Activated T-cell treated with anti-CD3 and anti-CD28 coated beads, Interleukin-2, amount 50 U/mL, for 4 hours (primary cell): ENCODE results near the gene FERMT1. TPM values are rescaled to one million over a fixed set of nuclear protein-coding genes. Genes with fewer than 3 reads are reported as not detected.

Experiments used
- ATAC-seq, 2 donors: fragments of 200-7000 bp; cut with Tn5 transposase; one replicate each; pipeline ENCODE4 v1.10.0; 2021
- DNase-seq: peaks from one replicate; pipeline ENCODE4 v3.0.0-alpha.2; 2020
- H3K27me3 Mint-ChIP-seq: one replicate; pipeline ENCODE4 v1.8.0; 2021; ENCODE audit warnings: low read depth, mixed read lengths
- H3K36me3 Mint-ChIP-seq: one replicate; pipeline ENCODE4 v1.8.0; 2022; ENCODE audit warnings: mixed read lengths; ENCODE audit not compliant: insufficient read depth
- H3K4me1 Mint-ChIP-seq: one replicate; pipeline ENCODE4 v1.8.0; 2021; ENCODE audit warnings: low read depth, mixed read lengths
- H3K4me3 Mint-ChIP-seq: one replicate; pipeline ENCODE4 v1.8.0; 2021; ENCODE audit warnings: mild to moderate bottlenecking, moderate library complexity, mixed read lengths
- H3K9me3 Mint-ChIP-seq: one replicate; pipeline ENCODE4 v1.8.0; 2021; ENCODE audit warnings: mixed read lengths
- total RNA-seq, 3 donors: library from RNA; stranded (reverse); gene quantifications; one replicate each; pipeline ENCODE4 v1.2.1, GENCODE V29; 2021

The FERMT1 gene
- total RNA-seq, 3 donors from 2014 or later = 0.08 to 0.51 (median 0.27) TPM

- DNase-seq (no peak), ATAC-seq (no peak)
- Mint-ChIP-seq H3K9me3 (no peaks in the 10 kb centered on the region), H3K27me3 (peaks cover 41% of the 10 kb centered on the region), H3K4me3 (no peak overlapping the region), H3K36me3 (peaks cover 2% of the 10 kb centered on the region), H3K4me1 (peaks cover 6% of the 10 kb centered on the region)
Measured at GRCh38 chr20:6053064-6053775, 69.6 kb downstream of the FERMT1 start.

GRCh38 chr20:6051505-6051904 is 71.3 kb downstream of the FERMT1 start:
- Mint-ChIP-seq H3K36me3 (peaks cover 2% of the 10 kb centered on the region), H3K9me3 (no peaks in the 10 kb centered on the region), H3K4me1 (peaks cover 6% of the 10 kb centered on the region), H3K27me3 (peaks cover 38% of the 10 kb centered on the region), H3K4me3 (no peak overlapping the region)
- no peak for ATAC-seq
- no peak for DNase-seq

DNA sequence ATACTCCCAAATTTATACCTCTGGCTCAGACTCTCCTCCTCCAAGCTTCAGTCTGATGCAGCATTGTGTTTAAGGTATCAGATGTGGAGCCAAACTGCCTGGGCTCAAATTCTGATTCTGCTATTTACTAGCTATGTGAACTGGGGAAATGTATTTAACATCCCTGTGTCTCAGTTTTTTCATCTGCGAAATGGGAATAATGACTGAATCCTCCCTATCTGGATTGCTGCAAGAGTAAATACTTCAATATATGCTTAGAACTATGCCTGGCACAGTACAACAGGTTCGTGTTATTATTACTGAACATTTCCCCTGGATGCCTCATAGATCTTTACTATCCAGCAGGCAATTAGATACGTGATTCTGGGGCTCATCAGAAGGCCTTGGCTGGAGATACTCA is 74.4 kb downstream of the FERMT1 start:
- Mint-ChIP-seq H3K36me3 (peaks cover 2% of the 10 kb centered on the region), H3K9me3 (no peaks in the 10 kb centered on the region), H3K27me3 (peaks cover 26% of the 10 kb centered on the region), H3K4me1 (peaks cover 6% of the 10 kb centered on the region), H3K4me3 (no peak overlapping the region)
- DNase-seq (no peak), ATAC-seq (no peak)

DNA sequence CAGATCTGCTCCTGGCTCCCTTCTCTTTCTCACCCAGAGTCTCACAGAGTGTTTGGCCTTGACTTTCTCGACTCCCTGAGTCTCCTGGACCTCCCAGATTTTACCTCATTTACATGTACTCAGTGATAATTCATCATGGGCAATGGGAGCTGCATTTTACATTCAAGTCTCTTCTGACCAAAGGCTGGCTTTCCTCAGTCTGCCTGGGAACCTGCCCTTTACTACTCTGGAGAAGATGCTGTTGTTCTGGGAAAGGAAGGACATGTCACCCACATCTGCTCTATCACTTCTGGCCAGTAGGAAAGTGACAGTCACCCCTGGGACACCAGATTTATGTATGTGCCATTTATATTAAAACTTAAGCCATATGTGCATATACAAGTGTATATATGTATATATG is 76.4 kb downstream of the FERMT1 start:
- no peak for DNase-seq
- Mint-ChIP-seq H3K27me3 (peaks cover 13% of the 10 kb centered on the region), H3K4me3 (no peak overlapping the region), H3K36me3 (peaks cover 12% of the 10 kb centered on the region), H3K9me3 (no peaks in the 10 kb centered on the region), H3K4me1 (no peaks in the 10 kb centered on the region)
- ATAC-seq = no peak

- Mint-ChIP-seq H3K36me3 (peaks cover 16% of the 10 kb centered on the region), H3K27me3 (peaks cover 4% of the 10 kb centered on the region), H3K4me3 (no peak overlapping the region), H3K9me3 (no peaks in the 10 kb centered on the region), H3K4me1 (no peaks in the 10 kb centered on the region)
- no peak for DNase-seq
- no peak for ATAC-seq
Measured at GRCh38 chr20:6045566-6045965, 77.3 kb downstream of the FERMT1 start.

DNA sequence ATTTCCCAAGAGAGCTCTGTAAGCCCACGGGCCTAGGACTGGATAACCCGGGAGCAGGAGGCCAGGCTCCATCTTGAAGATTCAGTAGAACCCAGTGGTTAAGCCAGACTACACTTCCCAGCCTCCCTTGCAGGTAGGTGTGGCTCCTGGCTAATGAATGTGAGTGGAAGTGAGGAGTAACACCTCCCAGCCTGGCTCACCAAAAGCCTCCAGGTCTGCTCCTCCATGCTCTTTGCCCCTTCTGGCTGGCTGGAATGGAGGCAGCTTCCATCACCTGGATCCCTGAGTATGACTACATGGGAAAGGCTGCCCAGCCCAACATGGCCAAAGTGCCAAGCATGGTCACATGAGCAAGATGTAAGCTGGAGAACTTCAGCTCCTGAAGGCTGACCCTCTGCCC is 78.7 kb downstream of the FERMT1 start:
- no peaks in the 10 kb centered on the region for H3K27me3 Mint-ChIP-seq
- DNase-seq (no peak), ATAC-seq (no peak)
- no peaks in the 10 kb centered on the region for H3K9me3 Mint-ChIP-seq
- no peak overlapping the region for H3K4me3 Mint-ChIP-seq
- H3K36me3 Mint-ChIP-seq = peaks cover 26% of the 10 kb centered on the region
- no peaks in the 10 kb centered on the region for H3K4me1 Mint-ChIP-seq

GRCh38 chr20:6041808-6042265 is 81.0 kb downstream of the FERMT1 start:
- H3K4me1 Mint-ChIP-seq = no peaks in the 10 kb centered on the region
- H3K9me3 Mint-ChIP-seq = no peaks in the 10 kb centered on the region
- DNase-seq = no peak
- H3K4me3 Mint-ChIP-seq = no peak overlapping the region
- ATAC-seq = no peak
- H3K36me3 Mint-ChIP-seq = peaks cover 36% of the 10 kb centered on the region
- no peaks in the 10 kb centered on the region for H3K27me3 Mint-ChIP-seq

DNA sequence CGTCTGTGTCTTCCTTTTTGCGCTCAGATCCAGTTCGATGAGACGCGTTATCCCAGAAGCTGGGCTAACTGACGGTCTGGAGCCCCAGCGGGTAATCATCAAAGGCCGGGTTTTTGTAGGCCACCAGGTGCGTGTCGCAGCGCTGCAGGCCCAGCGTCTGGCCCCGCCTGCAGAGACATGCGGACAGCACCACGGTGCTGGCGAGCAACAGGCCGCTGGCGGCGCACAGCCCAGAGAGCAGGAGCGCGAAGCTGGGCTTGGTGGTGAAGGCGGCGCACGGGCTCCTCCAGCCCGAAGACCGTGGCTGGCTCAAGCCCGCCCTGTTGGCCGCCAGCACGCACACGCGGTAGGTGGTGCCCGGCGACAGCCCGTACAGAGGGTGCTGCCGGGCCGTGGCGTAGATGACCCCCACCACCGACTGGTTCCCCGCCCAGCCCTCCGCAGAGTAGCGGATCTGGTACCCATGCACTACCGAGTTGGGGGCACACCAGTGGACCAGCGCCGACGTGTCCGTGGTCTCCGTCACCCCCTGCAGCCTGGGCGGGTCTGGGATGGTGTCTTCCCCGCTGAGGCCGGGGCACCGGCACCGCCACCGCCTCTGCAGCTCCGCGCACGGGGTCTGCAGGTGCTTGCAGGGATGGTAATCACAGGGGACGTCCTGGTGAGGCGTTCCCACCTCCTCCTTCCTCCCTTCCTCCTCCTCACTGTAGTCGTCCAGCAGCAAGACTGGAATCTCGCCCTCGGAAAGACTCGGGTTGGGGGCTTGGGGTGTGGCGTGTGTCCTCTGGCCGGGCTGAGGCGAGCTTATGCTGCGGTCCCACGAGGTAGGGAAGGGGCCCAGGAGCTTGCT is 81.6 kb downstream of the FERMT1 start:
- no peaks in the 10 kb centered on the region for H3K4me1 Mint-ChIP-seq
- no peak overlapping the region for H3K4me3 Mint-ChIP-seq
- DNase-seq (no peak), ATAC-seq (no peak)
- peaks cover 40% of the 10 kb centered on the region for H3K36me3 Mint-ChIP-seq
- no peaks in the 10 kb centered on the region for H3K27me3 Mint-ChIP-seq
- no peaks in the 10 kb centered on the region for H3K9me3 Mint-ChIP-seq

DNA sequence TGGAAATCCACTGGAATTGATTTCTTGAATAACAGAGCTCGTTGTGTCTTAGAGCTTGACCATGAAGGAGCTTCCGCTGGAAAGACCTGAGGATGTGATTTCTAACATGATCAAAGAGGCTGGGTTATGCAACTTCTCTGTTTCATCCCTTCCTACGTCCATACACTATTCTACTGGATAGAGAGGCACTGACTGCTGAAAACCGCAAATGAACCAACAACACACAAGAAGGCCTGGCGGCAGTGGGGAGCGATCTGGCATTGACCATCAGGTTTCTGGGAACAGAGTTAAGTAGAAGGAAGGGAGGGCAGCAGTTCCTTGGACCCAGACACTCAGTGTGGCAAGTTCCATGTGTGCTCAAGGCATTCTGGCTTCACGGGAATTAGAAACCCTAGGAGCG is 82.3 kb downstream of the FERMT1 start:
- H3K9me3 Mint-ChIP-seq = no peaks in the 10 kb centered on the region
- peaks cover 42% of the 10 kb centered on the region for H3K36me3 Mint-ChIP-seq
- DNase-seq (no peak), ATAC-seq (no peak)
- H3K27me3 Mint-ChIP-seq = no peaks in the 10 kb centered on the region
- H3K4me1 Mint-ChIP-seq = no peaks in the 10 kb centered on the region
- no peak overlapping the region for H3K4me3 Mint-ChIP-seq

DNA sequence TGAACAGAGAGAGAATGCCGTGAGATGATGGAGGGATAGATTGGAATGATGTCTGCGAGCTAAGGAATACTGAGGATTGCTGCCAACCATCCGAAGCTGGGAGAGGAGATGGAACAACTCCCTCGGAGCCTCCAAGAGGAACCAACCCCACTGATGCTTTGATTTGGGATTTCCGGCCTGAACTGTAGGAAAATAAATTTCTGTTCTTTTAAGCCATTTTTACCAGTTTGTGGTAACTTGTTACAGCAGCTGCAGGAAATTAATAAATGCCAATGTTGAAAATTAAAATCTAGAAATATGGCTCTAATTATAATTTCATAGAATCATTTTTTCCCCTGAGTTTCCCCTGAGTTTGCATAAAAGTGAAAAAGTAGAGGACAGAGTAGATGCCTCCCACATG is 83.1 kb downstream of the FERMT1 start:
- no peak overlapping the region for H3K4me3 Mint-ChIP-seq

GRCh38 chr20:6038256-6038655 is 84.6 kb downstream of the FERMT1 start:
- H3K4me1 Mint-ChIP-seq = no peaks in the 10 kb centered on the region
- peaks cover 58% of the 10 kb centered on the region for H3K36me3 Mint-ChIP-seq
- no peak for ATAC-seq
- no peak overlapping the region for H3K4me3 Mint-ChIP-seq
- DNase-seq = no peak
- H3K9me3 Mint-ChIP-seq = no peaks in the 10 kb centered on the region
- H3K27me3 Mint-ChIP-seq = no peaks in the 10 kb centered on the region

More for the DNA sequence above, 83.1 kb downstream of the FERMT1 start:
- Mint-ChIP-seq H3K36me3 (peaks cover 44% of the 10 kb centered on the region), H3K4me1 (no peaks in the 10 kb centered on the region), H3K27me3 (no peaks in the 10 kb centered on the region), H3K9me3 (no peaks in the 10 kb centered on the region)
- no peak for DNase-seq
- no peak for ATAC-seq

- Mint-ChIP-seq H3K9me3 (no peaks in the 10 kb centered on the region), H3K4me3 (no peak overlapping the region), H3K4me1 (no peaks in the 10 kb centered on the region), H3K36me3 (peaks cover 59% of the 10 kb centered on the region), H3K27me3 (no peaks in the 10 kb centered on the region)
- DNase-seq (no peak), ATAC-seq (no peak)
Measured at GRCh38 chr20:6037082-6037481, 85.7 kb downstream of the FERMT1 start.

DNA sequence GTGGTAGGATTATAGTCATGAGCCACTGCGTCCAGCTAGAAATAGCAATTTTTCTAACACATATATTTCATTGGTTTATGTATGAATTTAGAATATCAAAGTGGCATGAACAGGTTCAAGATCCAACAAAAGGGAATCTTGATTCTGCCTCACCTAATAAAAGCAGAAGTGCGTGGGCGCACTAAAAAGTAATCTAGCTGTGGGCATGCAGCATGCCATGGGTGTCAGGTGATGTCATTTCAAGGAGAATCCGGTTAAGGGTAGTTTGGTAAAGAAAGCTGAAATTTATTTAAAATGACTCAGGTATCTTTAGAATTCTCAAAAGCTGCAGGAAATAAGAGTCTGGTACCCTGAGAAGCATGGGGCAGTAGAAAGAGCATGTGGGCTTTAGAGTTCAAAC is 86.6 kb downstream of the FERMT1 start:
- no peaks in the 10 kb centered on the region for H3K27me3 Mint-ChIP-seq
- H3K4me1 Mint-ChIP-seq = peaks cover under 1% of the 10 kb centered on the region
- H3K9me3 Mint-ChIP-seq = no peaks in the 10 kb centered on the region
- peaks cover 53% of the 10 kb centered on the region for H3K36me3 Mint-ChIP-seq
- ATAC-seq (no peak), DNase-seq (no peak)
- no peak overlapping the region for H3K4me3 Mint-ChIP-seq

DNA sequence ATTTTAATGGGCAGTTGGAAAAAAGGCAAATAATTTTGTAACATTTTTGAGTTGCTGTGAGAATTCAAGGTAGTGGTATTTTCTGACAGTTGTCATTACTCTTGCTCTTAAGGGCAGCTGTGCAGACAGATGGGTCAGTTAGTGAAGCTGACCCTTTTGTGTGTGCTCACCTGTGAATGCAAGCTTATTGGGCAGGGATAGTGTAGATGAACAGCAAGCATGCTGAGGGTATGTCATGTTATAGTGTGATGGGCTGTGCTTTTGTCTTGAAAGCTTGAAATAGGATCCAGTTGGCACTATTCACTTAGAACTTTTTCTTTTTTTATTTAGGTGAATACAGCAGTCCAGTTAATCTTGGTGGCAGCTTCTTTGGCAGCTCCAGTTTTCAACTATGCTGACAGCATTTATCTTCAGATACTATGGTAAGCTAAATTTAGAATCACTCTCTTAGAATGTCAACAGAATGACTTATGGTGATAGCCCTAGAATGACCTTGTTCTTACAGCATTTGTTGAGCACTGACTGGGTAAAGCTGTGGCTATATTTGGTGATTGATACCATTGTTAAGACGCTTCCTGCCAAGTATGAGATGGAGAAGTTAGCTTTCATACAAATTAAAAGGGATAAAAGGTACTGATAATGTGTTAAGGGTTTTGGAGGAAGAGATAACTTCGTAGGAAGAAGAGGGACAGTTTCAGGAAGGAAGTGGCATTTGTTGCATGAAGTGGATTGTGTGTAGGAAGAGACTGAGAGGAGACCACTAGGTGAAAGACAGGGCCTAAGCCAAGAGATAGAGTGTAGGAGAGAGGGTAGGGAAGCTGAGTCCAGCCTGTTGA is 88.5 kb downstream of the FERMT1 start:
- Mint-ChIP-seq H3K36me3 (peaks cover 37% of the 10 kb centered on the region), H3K4me3 (no peak overlapping the region)

More for the DNA sequence above, 88.5 kb downstream of the FERMT1 start:
- no peak for ATAC-seq
- no peak for DNase-seq
- H3K4me1 Mint-ChIP-seq = peaks cover 14% of the 10 kb centered on the region
- no peaks in the 10 kb centered on the region for H3K9me3 Mint-ChIP-seq
- no peaks in the 10 kb centered on the region for H3K27me3 Mint-ChIP-seq
